ENCODE measurements around the gene TMSB15A.
"Not testable (repeated sequence)": the region's sequence is repeated elsewhere in the genome, so short reads cannot be mapped to it uniquely, and the experiment has no call there.

Gene TMSB15A

DNA sequence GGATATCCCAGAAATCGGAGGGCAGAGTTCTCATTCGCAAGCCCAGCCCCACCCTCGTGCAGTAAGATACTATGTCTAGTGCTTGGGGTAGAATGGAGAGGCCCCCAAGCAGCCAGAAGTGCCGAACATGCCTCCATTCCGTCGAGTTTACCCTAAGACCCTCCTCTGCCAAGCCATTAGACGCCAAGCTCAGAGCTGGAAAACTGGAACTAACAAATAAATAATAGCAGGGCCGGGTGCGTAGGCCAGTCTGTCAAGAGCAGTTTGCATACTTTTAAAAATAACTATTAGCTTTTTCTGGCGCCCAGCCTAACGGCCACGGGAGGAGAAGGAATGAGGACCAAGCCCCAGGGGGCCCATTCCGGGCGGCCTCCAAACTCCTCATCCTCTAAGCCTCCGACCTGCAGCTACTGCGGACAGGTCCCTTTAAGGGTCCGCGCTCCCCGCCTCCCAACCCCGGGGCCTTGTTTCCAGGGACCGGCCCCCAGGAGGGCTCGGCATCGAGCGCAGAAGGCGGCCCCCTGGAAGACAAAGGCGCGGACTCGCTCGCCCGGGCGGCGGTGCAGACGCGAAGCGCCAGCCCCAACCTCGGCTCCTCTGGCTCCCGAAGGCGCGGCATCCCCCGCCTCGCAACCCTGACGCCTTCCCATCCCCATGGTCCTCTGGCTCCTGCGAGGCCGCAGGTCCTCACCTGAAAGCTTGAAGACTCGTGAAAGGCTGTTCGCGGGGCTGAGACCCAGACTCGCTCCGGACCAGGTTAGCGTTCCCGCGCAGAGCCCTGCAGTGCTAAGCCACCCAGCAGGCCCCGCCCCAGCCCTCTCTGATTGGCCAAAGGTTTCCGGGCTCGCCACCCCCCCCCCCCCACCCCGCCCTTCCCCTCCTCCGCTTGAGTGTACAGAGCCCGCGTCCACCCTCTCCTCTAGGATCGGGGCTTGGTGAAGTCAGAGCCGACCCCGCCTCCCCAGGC is at the start of gene TMSB15A:
TMSB15A (minus strand) TSS at position 765 of the 967 bp plus-strand sequence.
- Histone ChIP-seq H3K9me3 (ENCODE audit: control insufficient read depth, insufficient read depth, low read length) (no peaks in the 10 kb centered on the region), H3K4me3 (ENCODE audit: low read length) (peak within 1 kb of the TSS; percentile 43), H3K27me3 (ENCODE audit: control insufficient read depth, insufficient read depth, low read length) (no peaks in the 10 kb centered on the region), H3K4me1 (ENCODE audit: control insufficient read depth, insufficient read depth, low read length) (peaks cover 1% of the 10 kb centered on the region; the same call in 1 of the 2 replicates), H3K36me3 (ENCODE audit: control insufficient read depth, insufficient read depth, low read length) (no peaks in the 10 kb centered on the region), H3K27ac (ENCODE audit: low read length) (no peak within 1 kb of the TSS)
- no CpG with 5 or more reads among the region's 62 CpGs for WGBS (ENCODE audit: insufficient coverage, insufficient read length)
- DNase-seq (ENCODE audit: low read depth, low spot score), result peak; percentile 27

DNA sequence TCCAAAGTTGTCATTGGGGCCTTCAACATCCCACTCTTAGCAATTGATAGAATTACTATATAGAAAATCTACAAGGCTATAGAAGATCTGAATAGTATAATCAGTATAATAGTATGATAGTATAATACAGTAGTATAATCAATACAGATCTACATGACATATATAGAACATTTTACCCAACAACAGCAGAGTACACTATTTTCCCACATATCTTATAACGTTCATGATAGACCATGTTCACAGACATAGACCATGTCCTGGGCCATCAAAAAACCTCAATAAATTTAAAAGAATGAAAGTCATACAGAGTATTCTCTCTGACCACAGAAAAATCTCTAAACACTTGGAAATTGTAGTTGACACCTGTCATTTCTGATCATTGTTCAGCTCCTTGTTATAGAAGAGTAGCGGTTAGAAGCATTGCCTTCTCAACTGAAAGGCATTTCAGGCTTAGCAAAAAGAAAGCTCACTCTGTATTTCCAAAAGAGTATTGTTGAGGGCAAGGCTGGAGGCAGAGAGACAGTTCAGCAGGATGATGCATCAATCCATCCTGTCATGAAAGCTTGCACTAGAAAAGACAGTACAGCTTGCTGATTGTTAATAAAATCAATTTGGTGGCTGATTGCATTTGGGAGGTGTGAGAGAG is 44.0 kb upstream of the TMSB15A start:
- DNase-seq (ENCODE audit: low read depth, low spot score), result no peak
- no CpG with 5 or more reads among the region's 2 CpGs for WGBS (ENCODE audit: insufficient coverage, insufficient read length)

DNA sequence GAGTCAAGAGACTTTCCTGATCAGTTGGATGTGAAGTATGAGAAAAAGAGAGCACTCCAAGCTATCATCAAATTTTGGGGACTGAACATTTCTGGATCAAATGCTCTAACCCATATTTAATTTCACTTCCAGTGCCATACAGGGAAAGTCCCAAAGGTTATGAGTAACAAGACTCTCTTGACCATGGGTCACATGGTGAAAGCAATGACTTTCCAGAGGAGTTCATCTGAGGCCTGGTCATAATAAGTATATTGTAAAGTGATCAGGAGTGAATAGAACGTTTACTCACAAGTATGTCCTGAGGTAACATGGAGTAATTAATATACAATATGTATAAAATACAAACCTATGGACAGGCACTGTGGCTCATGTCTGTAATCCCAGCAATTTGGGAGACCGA is 42.1 kb upstream of the TMSB15A start:
- Histone ChIP-seq H3K4me1 (ENCODE audit: control insufficient read depth, insufficient read depth, low read length) (no peaks in the 10 kb centered on the region), H3K27me3 (ENCODE audit: control insufficient read depth, insufficient read depth, low read length) (no peaks in the 10 kb centered on the region), H3K4me3 (ENCODE audit: low read length) (no peak overlapping the region), H3K9me3 (ENCODE audit: control insufficient read depth, insufficient read depth, low read length) (no peaks in the 10 kb centered on the region), H3K36me3 (ENCODE audit: control insufficient read depth, insufficient read depth, low read length) (no peaks in the 10 kb centered on the region), H3K27ac (ENCODE audit: low read length) (no peak overlapping the region)
- no peak for DNase-seq (ENCODE audit: low read depth, low spot score)
- no CpG with 5 or more reads among the region's 2 CpGs for WGBS (ENCODE audit: insufficient coverage, insufficient read length)

More for the DNA sequence above, 44.0 kb upstream of the TMSB15A start:
- Histone ChIP-seq H3K27me3 (ENCODE audit: control insufficient read depth, insufficient read depth, low read length) (no peaks in the 10 kb centered on the region), H3K4me3 (ENCODE audit: low read length) (no peak overlapping the region), H3K36me3 (ENCODE audit: control insufficient read depth, insufficient read depth, low read length) (no peaks in the 10 kb centered on the region), H3K27ac (ENCODE audit: low read length) (no peak overlapping the region), H3K4me1 (ENCODE audit: control insufficient read depth, insufficient read depth, low read length) (no peaks in the 10 kb centered on the region), H3K9me3 (ENCODE audit: control insufficient read depth, insufficient read depth, low read length) (no peaks in the 10 kb centered on the region)

DNA sequence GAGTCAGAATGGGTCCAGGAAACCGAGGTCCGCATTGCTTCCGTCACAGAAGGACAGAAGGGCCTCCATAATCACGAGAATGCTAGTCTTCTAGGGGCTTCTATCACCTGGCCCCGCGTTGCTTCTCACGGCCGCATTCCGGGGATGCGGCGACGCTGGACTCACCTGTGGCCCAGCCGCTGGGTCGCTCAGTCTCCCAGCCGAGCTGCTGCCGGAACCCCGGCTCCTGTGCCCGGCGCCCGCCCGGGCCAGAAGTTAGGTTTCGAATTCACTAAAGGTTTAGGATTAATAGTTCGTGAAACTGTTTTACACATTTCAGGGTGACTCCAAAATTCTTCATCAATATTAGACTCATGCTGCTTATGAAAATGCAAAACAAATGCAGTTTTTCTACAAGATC is 31.7 kb upstream of the TMSB15A start:
- no peaks in the 10 kb centered on the region for H3K36me3 ChIP-seq (ENCODE audit: control insufficient read depth, insufficient read depth, low read length)
- DNase-seq (ENCODE audit: low read depth, low spot score), result no peak

DNA sequence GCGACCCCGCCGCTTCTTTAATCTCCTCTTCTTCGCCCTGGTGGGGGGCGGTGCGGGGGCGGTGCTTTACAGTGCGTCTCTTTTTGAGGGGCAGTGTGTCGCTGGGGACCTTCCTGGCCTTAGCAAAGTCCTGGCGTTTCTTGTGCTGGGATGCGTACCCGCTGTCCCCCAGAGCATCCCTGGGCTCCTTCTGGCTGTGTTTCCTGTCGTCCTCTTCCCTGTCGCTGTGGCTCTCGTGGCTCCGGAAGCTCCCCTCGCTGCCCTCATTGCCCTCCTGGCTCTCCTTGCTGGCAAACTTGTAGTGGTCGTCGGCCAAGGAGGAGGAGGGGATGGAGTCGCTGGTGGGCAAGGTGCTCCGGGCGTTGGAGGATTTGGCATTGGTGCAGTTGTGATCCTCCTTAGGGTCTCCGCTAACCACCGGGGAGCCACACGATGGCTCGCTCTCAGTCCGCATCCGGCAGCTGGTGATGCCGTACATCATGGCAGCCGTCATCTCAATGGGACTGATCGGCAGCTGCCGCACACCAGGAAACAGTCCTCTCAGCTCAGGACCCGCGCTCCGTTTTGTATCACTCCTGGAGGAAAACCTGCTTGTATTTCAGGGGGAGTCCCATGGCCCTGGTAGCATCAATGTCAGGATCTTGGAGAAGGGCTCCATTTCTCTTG is 30.4 kb upstream of the TMSB15A start:
- WGBS (ENCODE audit: insufficient coverage, insufficient read length), result no CpG with 5 or more reads among the region's 35 CpGs
- Histone ChIP-seq H3K4me3 (ENCODE audit: low read length) (no peak overlapping the region), H3K9me3 (ENCODE audit: control insufficient read depth, insufficient read depth, low read length) (no peaks in the 10 kb centered on the region), H3K4me1 (ENCODE audit: control insufficient read depth, insufficient read depth, low read length) (no peaks in the 10 kb centered on the region), H3K27ac (ENCODE audit: low read length) (no peak overlapping the region), H3K27me3 (ENCODE audit: control insufficient read depth, insufficient read depth, low read length) (no peaks in the 10 kb centered on the region), H3K36me3 (ENCODE audit: control insufficient read depth, insufficient read depth, low read length) (no peaks in the 10 kb centered on the region)
- DNase-seq (ENCODE audit: low read depth, low spot score), result no peak

More for the DNA sequence above, 31.7 kb upstream of the TMSB15A start:
- H3K4me1 ChIP-seq (ENCODE audit: control insufficient read depth, insufficient read depth, low read length), result no peaks in the 10 kb centered on the region
- WGBS (ENCODE audit: insufficient coverage, insufficient read length), result no CpG with 5 or more reads among the region's 23 CpGs
- no peak overlapping the region for H3K27ac ChIP-seq (ENCODE audit: low read length)
- H3K4me3 ChIP-seq (ENCODE audit: low read length), result no peak overlapping the region
- H3K9me3 ChIP-seq (ENCODE audit: control insufficient read depth, insufficient read depth, low read length), result no peaks in the 10 kb centered on the region
- no peaks in the 10 kb centered on the region for H3K27me3 ChIP-seq (ENCODE audit: control insufficient read depth, insufficient read depth, low read length)

DNA sequence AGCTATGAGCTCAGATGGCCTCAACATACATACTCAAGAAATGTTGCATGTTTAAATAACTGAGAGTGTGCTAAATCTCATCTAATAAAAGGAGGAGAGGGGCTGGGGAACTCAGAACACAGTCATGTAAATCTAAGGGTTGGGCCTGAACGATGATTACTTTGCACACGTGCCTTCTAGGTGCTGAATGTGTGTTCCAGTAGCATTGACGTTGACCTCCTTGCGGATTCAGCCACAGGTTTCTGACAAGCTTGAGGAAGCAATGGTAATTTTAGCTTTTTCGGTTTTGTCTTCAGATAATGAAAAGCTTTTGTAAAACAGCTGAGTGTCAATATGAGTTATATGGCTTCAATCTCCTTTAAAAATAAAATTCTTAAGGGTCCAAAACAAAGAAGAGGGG is 29.6 kb upstream of the TMSB15A start:
- H3K9me3 ChIP-seq (ENCODE audit: control insufficient read depth, insufficient read depth, low read length); H3K27ac ChIP-seq (ENCODE audit: low read length); DNase-seq (ENCODE audit: low read depth, low spot score); H3K36me3 ChIP-seq (ENCODE audit: control insufficient read depth, insufficient read depth, low read length); H3K4me3 ChIP-seq (ENCODE audit: low read length); H3K27me3 ChIP-seq (ENCODE audit: control insufficient read depth, insufficient read depth, low read length); H3K4me1 ChIP-seq (ENCODE audit: control insufficient read depth, insufficient read depth, low read length): not testable (repeated sequence)
- no CpG with 5 or more reads among the region's 5 CpGs for WGBS (ENCODE audit: insufficient coverage, insufficient read length)

DNA sequence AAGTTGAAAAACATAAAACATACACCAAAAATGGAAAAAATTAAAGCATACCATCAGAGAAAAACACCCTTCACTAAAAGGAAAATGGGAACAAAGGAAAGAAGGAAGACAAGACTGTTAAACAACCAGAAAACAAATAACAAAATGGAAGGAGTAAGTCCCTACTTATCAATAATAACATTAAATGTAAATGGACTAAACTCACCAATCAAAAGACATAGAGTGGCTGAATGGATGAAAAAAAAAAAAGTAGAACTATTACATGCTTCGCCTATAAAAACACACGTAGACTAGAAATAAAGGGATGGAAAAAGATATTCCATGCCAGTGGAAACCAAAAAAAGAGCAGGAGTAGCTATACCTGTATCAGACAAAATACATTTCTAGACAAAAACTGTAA is 19.4 kb upstream of the TMSB15A start:
- Histone ChIP-seq H3K36me3 (ENCODE audit: control insufficient read depth, insufficient read depth, low read length) (no peaks in the 10 kb centered on the region), H3K27ac (ENCODE audit: low read length) (no peak overlapping the region), H3K4me1 (ENCODE audit: control insufficient read depth, insufficient read depth, low read length) (0 out of 2 replicates have a peak, but pooled peaks cover 2% of the 10 kb centered on the region), H3K4me3 (ENCODE audit: low read length) (no peak overlapping the region), H3K27me3 (ENCODE audit: control insufficient read depth, insufficient read depth, low read length) (no peaks in the 10 kb centered on the region), H3K9me3 (ENCODE audit: control insufficient read depth, insufficient read depth, low read length) (no peaks in the 10 kb centered on the region)
- no peak for DNase-seq (ENCODE audit: low read depth, low spot score)
- WGBS (ENCODE audit: insufficient coverage, insufficient read length), result no CpG with 5 or more reads among the region's 2 CpGs

DNA sequence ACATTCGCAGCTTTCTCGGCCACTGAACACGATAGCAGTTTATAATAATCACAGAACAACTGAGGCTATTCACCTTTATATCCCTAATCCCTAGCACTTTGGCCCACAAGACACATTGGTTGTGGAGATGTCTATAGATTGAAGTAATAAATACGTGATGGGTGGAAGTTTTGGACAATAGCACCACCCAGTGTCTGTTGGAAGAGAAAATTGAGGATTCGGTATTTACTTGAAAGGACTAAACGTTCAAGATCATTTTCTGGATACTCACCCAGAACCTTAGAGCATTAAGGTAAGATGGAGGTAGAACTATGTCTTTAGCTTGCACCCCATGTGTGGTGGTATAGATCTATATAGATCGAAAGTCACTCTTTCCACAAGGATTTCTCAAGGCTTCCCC is 787 bp upstream of the TMSB15A start:
- Histone ChIP-seq H3K4me3 (ENCODE audit: low read length) (no peak overlapping the region), H3K36me3 (ENCODE audit: control insufficient read depth, insufficient read depth, low read length) (no peaks in the 10 kb centered on the region), H3K4me1 (ENCODE audit: control insufficient read depth, insufficient read depth, low read length) (peaks cover 1% of the 10 kb centered on the region; the same call in 1 of the 2 replicates), H3K9me3 (ENCODE audit: control insufficient read depth, insufficient read depth, low read length) (no peaks in the 10 kb centered on the region), H3K27ac (ENCODE audit: low read length) (no peak overlapping the region), H3K27me3 (ENCODE audit: control insufficient read depth, insufficient read depth, low read length) (no peaks in the 10 kb centered on the region)
- no peak for DNase-seq (ENCODE audit: low read depth, low spot score)
- WGBS (ENCODE audit: insufficient coverage, insufficient read length), result no CpG with 5 or more reads among the region's 7 CpGs

DNA sequence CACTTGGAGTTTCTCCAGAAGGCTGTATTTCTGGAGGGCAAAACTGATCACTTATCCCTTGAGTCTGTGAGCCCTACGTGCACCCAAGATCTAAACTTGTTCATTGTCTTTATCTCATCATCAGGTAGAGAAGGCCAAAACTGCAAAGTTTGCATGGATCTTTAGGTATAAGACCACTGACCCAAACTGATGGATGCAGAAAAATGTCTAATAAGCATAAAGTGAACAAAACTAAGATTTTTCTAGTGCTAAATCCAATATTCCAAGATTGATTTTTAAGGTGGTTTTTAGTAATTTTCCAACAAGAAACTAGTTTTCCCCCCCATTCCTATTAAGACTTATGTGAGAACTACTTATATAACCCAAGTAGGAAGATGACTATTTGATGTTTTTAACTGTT is 2.0 kb downstream of the TMSB15A start:
- DNase-seq (ENCODE audit: low read depth, low spot score), result no peak
- no peaks in the 10 kb centered on the region for H3K9me3 ChIP-seq (ENCODE audit: control insufficient read depth, insufficient read depth, low read length)
- no peak overlapping the region for H3K4me3 ChIP-seq (ENCODE audit: low read length)
- no peaks in the 10 kb centered on the region for H3K36me3 ChIP-seq (ENCODE audit: control insufficient read depth, insufficient read depth, low read length)
- no peaks in the 10 kb centered on the region for H3K27me3 ChIP-seq (ENCODE audit: control insufficient read depth, insufficient read depth, low read length)
- WGBS (ENCODE audit: insufficient coverage, insufficient read length), result no CpG with 5 or more reads among the region's 1 CpG
- no peak overlapping the region for H3K27ac ChIP-seq (ENCODE audit: low read length)
- H3K4me1 ChIP-seq (ENCODE audit: control insufficient read depth, insufficient read depth, low read length), result peaks cover 1% of the 10 kb centered on the region; the same call in 1 of the 2 replicates

DNA sequence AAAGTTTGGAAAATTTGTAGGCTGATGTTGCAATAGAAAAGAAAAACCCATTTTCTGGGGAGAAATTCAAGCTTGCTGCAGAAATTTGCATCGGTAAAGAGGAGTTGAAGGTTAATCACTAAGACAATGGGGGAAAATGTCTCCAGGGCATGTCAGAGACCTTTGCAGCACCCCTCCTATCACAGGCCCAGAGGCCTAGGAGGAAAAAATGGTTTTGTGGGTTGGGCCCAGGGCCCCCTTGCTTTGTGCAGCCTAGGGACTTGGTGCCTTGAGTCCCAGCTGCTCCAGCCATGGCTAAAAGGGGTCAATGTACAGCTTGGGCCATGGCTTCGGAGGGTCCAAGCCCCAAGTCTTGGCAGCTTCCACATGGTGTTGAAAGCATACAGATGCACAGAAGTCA is 17.8 kb downstream of the TMSB15A start:
- no peak overlapping the region for H3K27ac ChIP-seq (ENCODE audit: low read length)
- no peaks in the 10 kb centered on the region for H3K27me3 ChIP-seq (ENCODE audit: control insufficient read depth, insufficient read depth, low read length)
- no peaks in the 10 kb centered on the region for H3K4me1 ChIP-seq (ENCODE audit: control insufficient read depth, insufficient read depth, low read length)
- H3K4me3 ChIP-seq (ENCODE audit: low read length), result no peak overlapping the region
- WGBS (ENCODE audit: insufficient coverage, insufficient read length), result no CpG with 5 or more reads among the region's 2 CpGs
- H3K36me3 ChIP-seq (ENCODE audit: control insufficient read depth, insufficient read depth, low read length), result no peaks in the 10 kb centered on the region
- H3K9me3 ChIP-seq (ENCODE audit: control insufficient read depth, insufficient read depth, low read length), result no peaks in the 10 kb centered on the region
- no peak for DNase-seq (ENCODE audit: low read depth, low spot score)
